GM21367 (cell line): Measurements from ENCODE around the gene NLGN4X.

Source experiments
- ATAC-seq: cut with Tn5 transposase; IDR thresholded peaks from one replicate; pipeline ENCODE4 v1.9.1; 2021; ENCODE audit not compliant: unreplicated experiment

The NLGN4X gene

DNA sequence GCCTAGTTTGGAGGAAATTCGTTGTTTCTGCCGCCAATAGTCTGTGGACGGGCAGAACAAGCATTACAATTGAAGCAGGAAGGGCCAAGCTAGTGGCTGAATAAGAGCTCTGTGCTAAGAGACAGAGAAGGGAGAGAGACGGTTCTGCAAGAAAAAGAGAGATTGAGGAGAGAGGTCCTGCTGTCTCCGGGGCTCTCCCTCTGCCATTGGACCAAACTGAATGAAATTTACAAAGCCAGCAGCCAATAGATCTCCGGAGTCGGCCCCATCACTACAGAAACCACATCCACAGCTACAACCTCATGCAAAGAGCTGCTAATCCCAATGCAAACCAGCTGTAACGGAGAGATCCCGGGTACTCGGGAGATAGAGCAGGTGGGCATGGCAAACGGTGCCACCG, at the start of gene NLGN4X:
Gene NLGN4X (minus strand): TSS at position 148 of the 400 bp plus-strand sequence. CDS start 77,401 bp downstream, outside the sequence.
- ATAC-seq = no peak

DNA sequence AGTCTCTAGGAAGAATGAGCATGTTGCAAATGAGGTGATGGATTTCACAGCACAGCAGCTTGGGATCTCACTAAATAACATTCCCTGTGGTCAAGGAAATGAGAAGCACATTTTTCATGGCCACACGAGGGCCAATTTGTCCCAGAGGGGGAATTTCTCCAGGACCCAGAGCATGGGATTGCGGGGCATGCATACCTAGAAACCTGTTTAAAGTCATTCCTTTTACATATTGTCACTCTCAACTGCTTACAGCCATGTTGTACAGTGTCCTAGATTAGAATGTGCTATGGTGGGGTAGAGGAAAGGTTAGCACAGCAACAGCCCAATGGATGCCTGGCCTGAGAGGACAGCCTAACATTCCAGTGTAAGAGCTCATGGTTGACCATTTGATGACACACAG, 37.4 kb upstream of the NLGN4X start:
- no peak for ATAC-seq

- no peak for ATAC-seq
These were observed 34.3 kb upstream of the NLGN4X start for GRCh38 chrX:6262959-6263358.

- no peak for ATAC-seq
These were observed 28.4 kb upstream of the NLGN4X start for GRCh38 chrX:6257025-6257424.

- ATAC-seq = no peak
These were observed 16.0 kb upstream of the NLGN4X start for GRCh38 chrX:6244666-6245065.

- ATAC-seq = no peak
These were observed 9.9 kb upstream of the NLGN4X start for GRCh38 chrX:6238576-6238975.

- ATAC-seq = no peak
These were observed 732 bp downstream of the NLGN4X start for GRCh38 chrX:6227935-6228334.

- ATAC-seq = no peak
These were observed 1.2 kb downstream of the NLGN4X start for GRCh38 chrX:6227453-6227835.

- no peak for ATAC-seq
These were observed 1.8 kb downstream of the NLGN4X start for GRCh38 chrX:6226596-6227452.

- ATAC-seq = no peak
These were observed 2.6 kb downstream of the NLGN4X start for GRCh38 chrX:6225911-6226595.

- no peak for ATAC-seq
These were observed 3.3 kb downstream of the NLGN4X start for GRCh38 chrX:6225288-6225910.

DNA sequence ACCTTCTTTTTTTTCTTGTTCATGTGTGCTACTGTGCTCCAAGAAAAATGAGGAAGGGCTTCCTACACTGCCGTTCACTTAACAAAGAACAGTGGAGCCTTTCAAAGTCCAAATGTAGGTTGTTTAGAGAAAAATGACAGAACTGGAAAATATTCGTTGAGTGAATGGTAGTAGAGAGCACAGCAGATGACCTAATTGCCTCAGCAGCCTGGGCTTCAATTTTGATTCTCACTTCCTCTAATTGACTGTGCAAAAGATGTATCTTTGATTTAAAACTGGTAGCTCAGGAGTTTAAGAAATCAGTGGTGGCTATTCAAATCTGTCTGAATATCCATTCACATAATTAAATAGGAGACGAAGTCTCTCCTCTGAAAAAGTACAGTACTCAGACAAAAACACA, 5.2 kb downstream of the NLGN4X start:
- ATAC-seq = no peak

DNA sequence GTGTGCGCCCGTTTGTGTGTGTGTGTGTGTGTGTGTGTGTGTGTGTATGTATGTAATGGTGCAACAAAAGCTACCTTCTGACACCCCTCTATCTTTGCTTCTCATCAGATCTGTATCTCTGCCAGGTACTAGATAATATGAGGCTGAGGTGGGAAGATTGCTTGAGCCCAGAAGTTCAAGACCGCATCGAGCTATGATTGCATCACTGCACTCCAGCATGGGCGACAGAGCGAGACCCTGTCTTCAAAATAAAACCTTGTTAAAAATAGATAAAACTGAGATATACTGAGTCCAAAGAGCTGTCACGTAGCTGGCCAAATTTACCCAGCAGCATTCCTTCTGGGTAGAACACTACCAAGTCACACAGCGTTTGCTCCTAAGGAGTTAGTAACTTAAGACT, 18.4 kb downstream of the NLGN4X start:
- no peak for ATAC-seq

- no peak for ATAC-seq
These were observed 25.0 kb downstream of the NLGN4X start for GRCh38 chrX:6203462-6204215.

GRCh38 chrX:6199486-6199885, 29.2 kb downstream of the NLGN4X start:
- ATAC-seq = no peak

DNA sequence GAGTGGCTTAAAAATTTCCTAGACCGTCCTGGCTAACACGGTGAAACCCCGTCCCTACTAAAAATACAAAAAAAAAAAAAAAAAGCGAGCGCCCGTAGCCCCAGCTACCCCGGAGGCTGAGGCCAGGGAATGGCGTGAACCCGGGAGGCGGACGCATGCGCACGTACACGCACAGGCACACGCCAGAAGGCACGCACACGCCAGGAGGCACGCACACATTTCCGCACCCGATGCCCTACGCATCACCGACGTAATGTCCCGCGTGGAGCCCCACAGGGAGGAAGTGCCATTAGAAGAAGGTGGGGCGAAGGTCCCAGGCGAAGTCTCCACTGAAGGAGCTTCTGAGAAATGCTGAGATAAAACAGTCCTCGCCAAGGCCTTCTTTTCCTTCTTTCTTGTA, 41.4 kb downstream of the NLGN4X start:
- ATAC-seq = no peak

DNA sequence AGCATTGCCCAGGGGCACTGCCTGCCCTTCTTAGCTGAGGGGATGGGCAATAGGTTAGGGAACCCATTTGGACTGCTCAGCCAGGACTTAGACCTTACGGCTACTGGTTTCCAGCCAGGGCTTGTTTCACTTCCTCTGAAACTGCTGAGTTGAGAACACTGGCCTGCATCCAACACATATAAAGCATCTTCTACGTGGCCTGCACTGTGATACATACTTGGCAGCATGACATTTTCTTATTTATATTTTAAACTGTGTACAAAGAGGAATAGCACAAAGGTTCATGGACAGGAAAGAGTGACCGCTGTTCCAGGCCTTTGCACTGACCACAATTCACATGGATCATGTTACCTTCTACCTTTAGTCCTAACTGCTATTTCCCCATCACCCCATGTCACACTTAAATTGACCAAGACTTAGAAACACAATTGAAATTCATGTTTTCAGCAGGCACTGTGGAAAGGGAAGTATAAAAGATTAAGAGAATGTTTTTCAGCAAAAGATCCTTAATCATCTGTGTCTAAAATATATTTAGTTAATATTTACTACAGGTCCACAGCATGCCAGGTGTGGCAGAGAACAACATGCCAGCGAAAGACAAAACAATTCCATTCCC, 43.7 kb downstream of the NLGN4X start:
- peak; percentile 99 for ATAC-seq

- ATAC-seq = no peak
These were observed 52.8 kb downstream of the NLGN4X start for GRCh38 chrX:6175914-6176313.

- ATAC-seq = no peak
These were observed 58.2 kb downstream of the NLGN4X start for GRCh38 chrX:6170424-6170823.

GRCh38 chrX:6169407-6169806, 59.3 kb downstream of the NLGN4X start:
- ATAC-seq = no peak

DNA sequence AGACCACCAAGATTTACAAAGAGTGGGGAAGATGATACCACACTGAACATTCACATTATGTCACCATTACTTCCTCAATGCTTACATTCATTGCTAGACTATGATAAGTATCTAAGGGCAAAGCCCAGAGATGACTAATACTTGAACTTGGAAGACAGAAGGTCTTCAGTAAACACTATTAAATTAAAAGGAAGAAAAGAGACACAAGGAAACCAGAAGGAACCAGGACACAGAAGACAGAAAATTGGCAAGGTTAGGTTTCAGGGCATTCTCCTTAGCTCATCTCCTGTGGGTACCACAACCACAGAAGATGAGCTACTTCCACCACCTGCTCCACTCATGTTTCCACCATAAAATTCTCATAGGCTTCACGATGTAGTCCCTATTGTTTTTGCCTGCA, 64.9 kb downstream of the NLGN4X start:
- no peak for ATAC-seq
